Measurements from ENCODE around the gene NOL7.

- TF ChIP-seq CTCF (IDR thresholded peaks at IDR 0.05), result no peak
- no peak for TF ChIP-seq POLR2A (IDR thresholded peaks at IDR 0.05)
These were observed 10.4 kb upstream of the NOL7 start for GRCh38 chr6:13604546-13605416.
